GM20431 (cell line): ENCODE results near the gene LHX5.

Source experiments
- in situ Hi-C: fragments of 300-500 bp; cut with MseI, MboI; formaldehyde crosslinking; loops from one replicate; pipeline ENCODE4 v1.15.0; 2020; ENCODE audit warnings: low sequenced_read_pairs; ENCODE audit not compliant: unreplicated experiment

The LHX5 gene

DNA sequence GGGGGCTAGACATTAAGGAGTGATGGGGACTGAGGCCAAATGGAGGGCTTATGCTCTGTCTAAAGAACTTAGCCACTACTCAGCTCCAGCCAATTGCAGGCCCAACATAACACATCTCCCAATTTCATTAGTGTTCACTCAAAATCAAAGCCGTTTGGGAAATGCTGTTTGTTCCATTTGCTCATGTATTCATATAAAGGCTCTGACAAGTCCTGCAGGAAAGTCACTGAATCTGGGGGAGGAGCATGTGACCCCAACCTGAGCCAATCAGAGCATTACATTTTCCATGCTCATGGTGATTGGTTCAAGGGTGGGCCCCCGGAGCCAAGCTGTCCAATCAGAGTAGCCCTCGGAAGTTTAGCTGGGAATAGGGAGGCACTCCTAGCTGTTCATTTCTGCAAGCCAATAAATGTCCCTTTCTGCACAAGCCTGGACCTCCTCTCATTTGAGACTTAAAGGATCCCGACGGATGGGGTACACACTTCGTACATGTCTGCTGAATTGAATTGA lies 28.6 kb downstream of the LHX5 start:
- in situ Hi-C loops = loop anchor here (25.0 kb wide), 1 partner anchor 469 kb away; no protein-coding TSS in a partner anchor

DNA sequence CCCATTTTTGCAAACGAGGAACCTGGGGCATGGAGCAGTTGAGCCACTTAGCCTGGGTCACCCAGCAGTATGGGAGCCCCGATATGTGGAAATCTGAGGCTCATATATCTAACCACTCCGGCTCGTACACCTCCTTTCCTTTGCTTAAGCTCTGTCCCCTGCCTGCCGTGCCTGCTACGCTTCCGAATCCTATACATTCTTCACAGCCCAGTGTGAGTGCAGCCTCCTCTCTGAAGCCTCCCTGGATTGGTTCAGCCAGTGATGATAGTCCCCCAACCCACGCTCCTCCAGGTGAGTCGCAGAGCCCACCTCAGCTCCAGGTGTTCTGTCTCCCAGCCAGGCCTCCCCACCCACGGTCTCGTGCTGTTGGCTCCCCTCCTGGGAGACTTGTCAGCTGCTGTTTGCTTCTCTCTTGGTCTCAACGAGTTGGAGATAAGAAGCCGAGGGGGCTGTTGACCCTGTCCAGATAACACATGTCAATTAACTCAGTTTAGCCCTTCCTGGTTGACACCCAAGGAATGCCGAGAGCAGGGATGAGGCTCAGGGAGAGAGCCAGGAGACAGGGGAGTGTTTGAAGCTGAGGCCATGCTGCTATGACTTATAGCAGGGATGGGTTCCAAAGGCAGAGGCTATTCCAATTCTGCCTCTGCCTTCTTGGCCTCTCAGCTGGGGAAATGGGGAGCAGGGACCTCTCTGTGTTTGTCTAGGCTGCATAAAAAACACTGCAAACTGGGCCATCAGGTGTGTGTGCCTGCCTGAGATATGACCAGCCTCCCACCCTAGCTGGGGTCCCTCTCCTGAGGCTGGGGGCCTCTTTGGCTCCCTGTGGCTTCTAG lies 30.5 kb downstream of the LHX5 start:
- in situ Hi-C loops = loop anchor here (25.0 kb wide), 1 partner anchor 471 kb away; no protein-coding TSS in a partner anchor

DNA sequence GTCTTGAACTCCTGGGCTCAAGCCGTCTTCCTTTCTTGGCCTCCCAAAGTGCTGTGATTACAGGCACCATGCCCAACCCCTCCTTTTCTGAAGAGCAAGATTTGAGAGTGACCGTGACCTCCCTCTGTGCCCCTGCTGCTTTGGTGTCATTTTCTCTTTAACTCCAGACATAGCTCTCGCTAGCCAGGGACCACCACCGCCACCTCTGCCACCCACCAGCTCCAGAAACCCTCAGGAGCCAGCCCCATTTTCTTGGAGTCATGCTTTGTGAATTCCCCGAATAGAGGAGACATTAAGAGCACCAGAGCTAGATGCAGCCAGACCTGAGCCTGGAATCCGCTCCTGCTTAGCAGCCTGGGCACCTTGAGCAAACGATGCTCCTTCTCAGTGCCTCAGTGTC lies 31.3 kb downstream of the LHX5 start:
- in situ Hi-C loops = loop anchor here (25.0 kb wide), 1 partner anchor 472 kb away; no protein-coding TSS in a partner anchor

DNA sequence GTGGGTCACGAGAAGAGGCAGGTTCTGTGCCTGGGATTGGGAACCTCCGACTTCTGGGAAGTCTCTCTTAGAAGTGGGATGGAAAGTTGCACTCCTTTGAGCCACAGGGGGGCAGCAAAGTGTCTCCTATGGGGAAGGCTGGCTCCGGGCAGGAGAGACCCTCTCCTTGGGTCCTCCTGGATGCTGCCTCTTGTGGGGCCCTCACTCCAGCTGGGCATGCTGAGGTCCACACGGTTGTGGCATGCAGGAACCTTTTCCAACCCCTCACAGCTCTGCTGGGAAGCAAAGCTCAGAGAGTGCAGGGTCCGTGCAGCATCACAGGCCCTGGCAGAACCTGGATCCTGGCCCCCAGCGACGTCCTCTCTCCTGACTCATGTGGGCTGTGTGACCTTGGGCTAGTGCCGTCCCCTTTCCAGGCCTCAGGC lies 32.1 kb downstream of the LHX5 start:
- in situ Hi-C loops = loop anchor here (25.0 kb wide), 1 partner anchor 473 kb away; no protein-coding TSS in a partner anchor

GRCh38 chr12:113439301-113439597 lies 32.4 kb downstream of the LHX5 start:
- in situ Hi-C loops = loop anchor here (25.0 kb wide), 1 partner anchor 473 kb away; no protein-coding TSS in a partner anchor

DNA sequence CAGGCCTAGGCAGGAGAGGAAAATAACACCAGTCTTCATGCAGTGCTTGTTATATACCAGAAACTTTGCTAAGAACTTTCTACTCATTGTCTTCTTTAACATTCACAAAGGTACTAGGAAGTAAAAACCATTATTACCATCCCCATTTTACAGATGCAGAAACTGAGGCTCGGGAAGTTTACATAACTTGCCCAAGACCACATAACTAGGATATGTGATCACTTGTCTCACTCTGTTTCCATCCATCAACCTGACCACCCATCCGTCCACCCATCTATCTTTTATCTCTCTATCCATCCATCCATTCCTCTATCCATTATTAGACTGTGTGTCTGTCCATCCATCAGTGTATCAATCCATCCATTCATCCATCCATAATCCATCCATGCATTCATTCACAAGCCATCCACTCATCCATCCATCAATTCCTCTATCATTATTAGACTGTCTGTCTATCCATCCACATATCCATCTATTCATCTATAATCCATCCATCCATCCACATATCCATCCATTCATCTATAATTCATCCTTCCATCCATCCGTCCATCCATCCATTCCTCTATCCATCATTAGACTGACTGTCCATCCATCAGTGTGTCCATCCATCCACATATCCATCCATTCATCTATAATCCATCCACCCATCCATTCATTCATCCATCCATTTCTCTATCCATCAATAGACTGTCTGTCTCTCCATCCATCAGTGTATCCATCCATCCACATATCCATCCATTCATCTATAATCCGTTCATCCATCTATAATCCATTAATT lies 33.0 kb downstream of the LHX5 start:
- in situ Hi-C loops = loop anchor here (25.0 kb wide), 1 partner anchor 474 kb away; no protein-coding TSS in a partner anchor

GRCh38 chr12:113437729-113438100 lies 34.0 kb downstream of the LHX5 start:
- in situ Hi-C loops = loop anchor here (25.0 kb wide), 1 partner anchor 475 kb away; no protein-coding TSS in a partner anchor

- in situ Hi-C loops = loop anchor here (25.0 kb wide), 1 partner anchor 475 kb away; no protein-coding TSS in a partner anchor
These were observed 34.5 kb downstream of the LHX5 start for GRCh38 chr12:113436993-113437728.

GRCh38 chr12:113436586-113436985 lies 35.1 kb downstream of the LHX5 start:
- in situ Hi-C loops = loop anchor here (25.0 kb wide), 1 partner anchor 476 kb away; no protein-coding TSS in a partner anchor

- in situ Hi-C loops = loop anchor here (25.0 kb wide), 1 partner anchor 477 kb away; no protein-coding TSS in a partner anchor
These were observed 36.3 kb downstream of the LHX5 start for GRCh38 chr12:113435367-113435766.

DNA sequence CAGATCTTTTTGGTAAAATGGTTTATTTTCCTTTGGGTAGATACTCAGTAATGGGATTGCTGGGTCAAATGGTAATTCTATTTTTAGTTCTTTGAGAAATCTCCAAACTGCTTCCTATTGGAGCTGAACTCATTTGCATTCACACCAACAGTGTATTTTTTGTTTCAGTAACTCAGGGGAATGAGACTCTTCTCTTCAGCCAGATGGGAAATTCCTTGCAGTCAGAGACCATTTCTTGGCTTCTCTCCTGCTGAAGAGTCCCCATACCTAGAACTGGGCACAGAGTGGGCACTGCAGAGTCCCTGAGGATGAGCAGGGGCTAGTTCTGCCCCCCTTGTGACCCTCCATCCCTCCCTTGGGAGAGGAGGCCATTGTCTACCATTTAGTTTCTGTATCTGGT lies 38.7 kb downstream of the LHX5 start:
- in situ Hi-C loops = loop anchor here (25.0 kb wide), 1 partner anchor 479 kb away; no protein-coding TSS in a partner anchor

GRCh38 chr12:113428482-113428881 lies 43.2 kb downstream of the LHX5 start:
- in situ Hi-C loops = loop anchor here (25.0 kb wide), 1 partner anchor 484 kb away; no protein-coding TSS in a partner anchor

DNA sequence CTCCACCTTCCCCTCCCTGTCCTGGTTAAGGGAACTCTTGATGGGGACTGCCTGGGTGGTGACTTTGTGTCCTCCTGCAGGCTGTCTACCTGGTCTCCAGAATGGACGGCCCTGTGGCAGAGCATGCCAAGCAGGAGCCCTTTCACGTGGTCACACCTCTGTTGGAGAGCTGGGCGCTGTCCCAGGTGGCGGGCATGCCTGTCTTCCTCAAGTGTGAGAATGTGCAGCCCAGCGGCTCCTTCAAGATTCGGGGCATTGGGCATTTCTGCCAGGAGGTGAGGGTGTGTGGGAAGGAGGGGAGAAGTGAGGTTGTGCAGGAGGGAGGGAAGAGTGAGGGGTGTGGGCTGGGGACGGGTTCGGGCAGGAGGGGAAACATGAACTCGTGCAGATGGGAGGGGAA lies 43.8 kb downstream of the LHX5 start:
- in situ Hi-C loops = loop anchor here (25.0 kb wide), 1 partner anchor 484 kb away; no protein-coding TSS in a partner anchor

DNA sequence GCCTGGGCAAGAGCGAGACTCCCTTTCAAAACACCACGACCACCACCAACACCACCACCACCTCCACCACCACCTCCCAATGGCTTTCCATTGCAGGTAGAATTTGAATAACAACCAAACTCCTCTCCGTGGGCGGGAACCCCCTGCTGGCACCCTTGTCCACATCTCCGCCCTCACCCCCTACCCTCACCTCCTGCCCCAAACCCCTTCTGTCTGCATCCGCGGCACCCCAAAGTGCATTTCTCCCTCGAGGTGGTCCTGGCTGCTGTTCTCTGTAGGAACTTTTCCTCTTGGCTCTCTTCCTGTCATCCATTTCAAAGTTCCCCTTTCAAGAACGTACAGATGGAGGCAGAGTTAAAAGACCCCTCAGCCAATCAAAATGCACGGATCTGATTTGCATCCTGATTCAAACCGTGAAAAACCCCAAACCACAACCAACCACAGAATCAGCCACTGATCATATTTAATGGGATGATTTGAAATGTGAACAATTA lies 45.7 kb downstream of the LHX5 start:
- in situ Hi-C loops = loop anchor here (25.0 kb wide), 1 partner anchor 486 kb away; no protein-coding TSS in a partner anchor

DNA sequence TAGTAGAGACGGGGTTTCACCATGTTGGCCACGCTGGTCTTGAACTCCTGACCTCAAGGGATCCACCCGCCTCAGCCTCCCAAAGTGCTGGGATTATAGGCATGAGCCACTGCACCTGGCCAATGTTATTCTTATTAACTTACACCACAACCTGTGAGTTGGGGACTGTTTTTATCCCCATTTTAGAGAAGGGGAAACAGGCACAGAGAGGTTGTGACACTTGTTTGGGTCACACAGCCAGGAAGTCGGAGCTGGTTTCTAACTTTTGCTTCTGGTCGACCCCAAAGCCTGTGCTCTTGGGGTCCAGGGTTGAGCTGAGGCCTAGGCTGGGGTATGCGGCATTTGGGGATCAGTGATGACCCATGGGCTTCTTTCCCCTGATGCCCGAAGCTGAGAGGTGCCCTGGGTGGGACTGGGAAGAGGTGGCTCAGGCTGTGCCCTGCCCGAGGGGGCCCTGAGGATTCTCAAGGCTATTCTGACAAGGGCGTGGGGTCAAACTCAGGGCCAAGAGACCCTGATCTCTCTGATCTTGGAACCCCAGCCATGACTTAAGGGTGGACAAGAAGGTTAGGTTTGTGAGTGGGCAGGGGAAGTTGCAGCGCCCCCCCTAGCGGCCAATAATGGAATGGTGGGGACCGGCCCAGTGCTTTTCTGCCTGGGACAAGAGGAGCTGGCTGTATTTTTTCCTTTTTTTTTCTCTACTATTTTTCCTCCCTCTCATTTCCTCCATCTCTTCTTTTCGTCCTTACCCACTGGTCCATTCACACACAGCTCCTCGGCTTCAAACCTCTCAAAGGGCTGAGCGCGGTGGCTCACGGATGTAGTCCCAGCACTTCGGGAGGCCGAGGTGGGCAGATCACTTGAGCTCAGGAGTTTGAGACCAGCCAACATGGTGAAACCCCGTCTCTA lies 46.5 kb downstream of the LHX5 start:
- in situ Hi-C loops = loop anchor here (25.0 kb wide), 1 partner anchor 487 kb away; no protein-coding TSS in a partner anchor

GRCh38 chr12:113424456-113424855 lies 47.2 kb downstream of the LHX5 start:
- in situ Hi-C loops = no loop called here

- in situ Hi-C loops = no loop called here
These were observed 48.6 kb downstream of the LHX5 start for GRCh38 chr12:113422886-113423669.
